Measurements from ENCODE around the gene KRT77. TPM values are rescaled to one million over a fixed set of nuclear protein-coding genes. Genes with fewer than 3 reads are reported as not detected.
A peak's percentile ranks its signal among the peaks of the same experiment; 100 is the strongest.

Gene KRT77
- total and polyA plus RNA-seq, 8 donors: 0.03 TPM; not detected in 7

GRCh38 chr12:52648012-52648550 is 55.2 kb downstream of the KRT77 start:
- H3K27me3 ChIP-seq: peaks cover 0 to 12% (median 0%) of the 10 kb centered on the region in 3 donors
- peaks cover 0 to 5% (median 0%) of the 10 kb centered on the region in 4 donors for H3K9me3 ChIP-seq
- peaks cover 0 to 7% (median 3%) of the 10 kb centered on the region in 4 donors for H3K4me1 ChIP-seq
- H3K4me3 ChIP-seq: no peak overlapping the region
- TF ChIP-seq EP300 (IDR thresholded peaks at IDR 0.05) (no peak), CTCF (IDR thresholded peaks at IDR 0.05) (no peak), POLR2AphosphoS5 (IDR thresholded peaks at IDR 0.05) (no peak), POLR2A (IDR thresholded peaks at IDR 0.05) (no peak)
- H3K27ac ChIP-seq: no peak overlapping the region
- intact Hi-C loops (cut with DNase I; ENCODE audit: low total_unique reads): no loop called here
- 94 to 97% (median 96%) methylated on average over 8 of the region's 8 CpGs for WGBS, 5 donors
- H3K36me3 ChIP-seq: no peaks in the 10 kb centered on the region
- DNase-seq: no peak

- H3K4me3 ChIP-seq: no peak overlapping the region
- no peak for DNase-seq
- H3K9me3 ChIP-seq: peaks cover 0 to 5% (median 0%) of the 10 kb centered on the region in 4 donors
- intact Hi-C loops (cut with DNase I; ENCODE audit: low total_unique reads): no loop called here
- H3K36me3 ChIP-seq: no peaks in the 10 kb centered on the region
- H3K4me1 ChIP-seq: peaks cover 0 to 7% (median 3%) of the 10 kb centered on the region in 4 donors
- 85 to 92% (median 89%) methylated on average over 9 of the region's 9 CpGs for WGBS, 5 donors
- peaks cover 0 to 11% (median 0%) of the 10 kb centered on the region in 3 donors for H3K27me3 ChIP-seq
- H3K27ac ChIP-seq: no peak overlapping the region
- TF ChIP-seq CTCF (IDR thresholded peaks at IDR 0.05): no peak
- no peak for TF ChIP-seq POLR2A (IDR thresholded peaks at IDR 0.05)
- no peak for TF ChIP-seq EP300 (IDR thresholded peaks at IDR 0.05)
- no peak for TF ChIP-seq POLR2AphosphoS5 (IDR thresholded peaks at IDR 0.05)
Measured at GRCh38 chr12:52647601-52648000, 55.7 kb downstream of the KRT77 start.

- TF ChIP-seq POLR2AphosphoS5 (IDR thresholded peaks at IDR 0.05) (no peak), POLR2A (IDR thresholded peaks at IDR 0.05) (no peak), CTCF (IDR thresholded peaks at IDR 0.05) (no peak), EP300 (IDR thresholded peaks at IDR 0.05) (no peak)
- Histone ChIP-seq H3K4me3 (no peak overlapping the region), H3K27me3 (peaks cover 0 to 19% (median 0%) of the 10 kb centered on the region in 3 donors), H3K36me3 (no peaks in the 10 kb centered on the region), H3K9me3 (no peaks in the 10 kb centered on the region), H3K4me1 (peaks cover 0 to 7% (median 3%) of the 10 kb centered on the region in 4 donors), H3K27ac (no peak overlapping the region)
- 80 to 90% (median 85%) methylated on average over 12 of the region's 12 CpGs for WGBS, 5 donors
- intact Hi-C loops (cut with DNase I; ENCODE audit: low total_unique reads): no loop called here
- no peak for DNase-seq
Measured at GRCh38 chr12:52646613-52647012, 56.7 kb downstream of the KRT77 start.

GRCh38 chr12:52645982-52646381 is 57.3 kb downstream of the KRT77 start:
- TF ChIP-seq CTCF (IDR thresholded peaks at IDR 0.05): no peak
- no peak for TF ChIP-seq POLR2A (IDR thresholded peaks at IDR 0.05)
- TF ChIP-seq EP300 (IDR thresholded peaks at IDR 0.05): no peak
- no peak for TF ChIP-seq POLR2AphosphoS5 (IDR thresholded peaks at IDR 0.05)
- Histone ChIP-seq H3K9me3 (no peaks in the 10 kb centered on the region), H3K27me3 (peaks cover 0 to 21% (median 0%) of the 10 kb centered on the region in 3 donors), H3K36me3 (no peaks in the 10 kb centered on the region), H3K4me3 (no peak overlapping the region), H3K27ac (peak overlapping the region in 1 of 5 donors; percentile 17), H3K4me1 (peaks cover 0 to 7% (median 3%) of the 10 kb centered on the region in 4 donors)
- DNase-seq: peak in 1 of 2 donors; percentile 42
- intact Hi-C loops (cut with DNase I; ENCODE audit: low total_unique reads): no loop called here
- 44 to 66% (median 53%) methylated on average over 4 of the region's 4 CpGs for WGBS, 5 donors

Data from stomach (tissue), 9 donors.